GM04503 (cell line): ENCODE data around the gene TMCC2.

ENCODE experiments used
- DNase-seq: peaks from one replicate; pipeline ENCODE4 v3.0.0-alpha.2; 2012; ENCODE audit warnings: low read depth

TMCC2 gene, protein sequence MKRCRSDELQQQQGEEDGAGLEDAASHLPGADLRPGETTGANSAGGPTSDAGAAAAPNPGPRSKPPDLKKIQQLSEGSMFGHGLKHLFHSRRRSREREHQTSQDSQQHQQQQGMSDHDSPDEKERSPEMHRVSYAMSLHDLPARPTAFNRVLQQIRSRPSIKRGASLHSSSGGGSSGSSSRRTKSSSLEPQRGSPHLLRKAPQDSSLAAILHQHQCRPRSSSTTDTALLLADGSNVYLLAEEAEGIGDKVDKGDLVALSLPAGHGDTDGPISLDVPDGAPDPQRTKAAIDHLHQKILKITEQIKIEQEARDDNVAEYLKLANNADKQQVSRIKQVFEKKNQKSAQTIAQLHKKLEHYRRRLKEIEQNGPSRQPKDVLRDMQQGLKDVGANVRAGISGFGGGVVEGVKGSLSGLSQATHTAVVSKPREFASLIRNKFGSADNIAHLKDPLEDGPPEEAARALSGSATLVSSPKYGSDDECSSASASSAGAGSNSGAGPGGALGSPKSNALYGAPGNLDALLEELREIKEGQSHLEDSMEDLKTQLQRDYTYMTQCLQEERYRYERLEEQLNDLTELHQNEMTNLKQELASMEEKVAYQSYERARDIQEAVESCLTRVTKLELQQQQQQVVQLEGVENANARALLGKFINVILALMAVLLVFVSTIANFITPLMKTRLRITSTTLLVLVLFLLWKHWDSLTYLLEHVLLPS

DNA sequence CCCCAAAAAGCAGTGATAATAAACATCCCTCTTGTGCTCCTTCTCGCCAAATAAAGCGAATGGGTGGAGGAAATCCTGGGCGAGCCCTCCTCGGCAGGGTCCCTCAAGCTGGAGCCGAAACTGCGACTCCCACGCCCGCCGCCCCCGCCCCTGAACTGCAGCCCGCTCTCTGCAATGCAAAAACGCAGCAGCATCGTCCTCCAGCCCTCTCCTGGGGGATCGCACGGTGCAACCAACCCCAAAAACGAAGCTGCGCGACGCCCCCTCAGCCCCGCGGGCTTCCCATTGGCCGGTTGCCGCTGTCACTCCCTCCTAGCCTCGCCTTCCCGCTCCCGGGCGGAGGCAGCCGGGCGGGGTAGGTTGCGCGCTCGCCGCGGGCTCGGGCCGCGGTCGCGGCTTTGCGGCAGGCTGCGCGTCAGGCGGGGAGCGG is at the start of gene TMCC2:
TMCC2 (plus strand) TSS at position 363 of the 430 bp plus-strand sequence. CDS start 619 bp downstream, outside the sequence.
- no peak for DNase-seq

DNA sequence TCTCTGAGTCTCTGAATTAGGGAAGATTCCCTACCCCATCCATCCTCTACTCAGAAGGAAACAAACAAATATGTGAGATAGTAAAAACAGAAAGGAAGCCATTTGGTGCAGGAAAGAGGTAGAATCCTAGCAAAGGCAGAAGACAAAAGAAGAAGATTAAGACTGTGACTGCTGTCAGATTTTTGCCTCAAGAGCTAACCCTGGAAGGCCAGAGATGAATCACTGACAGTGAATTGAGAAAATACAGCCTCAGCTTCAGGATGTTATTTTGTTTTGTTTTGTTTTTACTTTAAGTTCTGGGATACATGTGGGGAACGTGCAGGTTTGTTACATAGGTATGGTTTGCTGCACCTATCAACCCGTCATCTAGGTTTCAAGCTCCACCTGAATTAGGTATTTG is 47.9 kb upstream of the TMCC2 start:
- DNase-seq: peak; percentile 7

DNA sequence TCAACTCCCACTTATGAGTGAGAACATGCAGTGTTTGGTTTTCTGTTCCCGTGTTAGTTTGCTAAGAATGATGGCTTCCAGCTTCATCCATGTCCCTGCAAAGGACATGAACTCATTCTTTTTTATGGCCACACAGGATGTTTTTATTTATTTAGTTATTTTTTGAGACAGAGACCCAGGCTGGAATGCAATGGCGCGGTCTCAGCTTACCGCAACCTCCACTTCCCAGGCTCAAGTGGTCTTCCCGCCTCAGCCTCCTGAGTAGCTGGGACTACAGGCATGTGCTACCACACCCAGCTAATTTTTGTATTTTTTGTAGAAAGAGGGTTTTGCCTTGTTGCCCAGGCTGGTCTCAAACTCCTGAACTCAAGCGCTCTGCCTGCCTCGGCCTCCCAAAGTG is 47.4 kb upstream of the TMCC2 start:
- DNase-seq: peak; percentile 11

DNA sequence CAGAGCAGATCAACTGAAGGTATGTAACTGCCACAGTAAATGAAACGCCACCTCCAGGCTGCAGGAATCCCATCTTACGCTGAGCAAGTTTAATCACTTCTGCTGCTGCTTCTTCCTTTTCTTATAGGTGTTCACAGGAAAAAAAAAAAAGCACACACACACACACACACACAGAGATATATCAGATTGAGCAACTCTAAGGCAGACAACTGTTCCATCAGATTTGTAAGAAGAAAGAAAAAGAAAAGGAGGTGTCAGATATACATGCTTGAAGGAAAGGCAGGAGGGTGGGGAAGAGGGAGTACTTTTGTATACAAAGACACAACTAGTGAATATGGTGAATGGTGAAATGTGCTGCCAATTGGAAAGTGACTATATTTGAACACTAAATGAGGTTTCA is 44.8 kb upstream of the TMCC2 start:
- DNase-seq: no peak

- peak; percentile 57 for DNase-seq
Measured at GRCh38 chr1:205183676-205184335, 43.9 kb upstream of the TMCC2 start.

GRCh38 chr1:205186191-205186590 is 41.6 kb upstream of the TMCC2 start:
- no peak for DNase-seq

GRCh38 chr1:205187420-205187819 is 40.3 kb upstream of the TMCC2 start:
- no peak for DNase-seq

GRCh38 chr1:205188098-205188497 is 39.6 kb upstream of the TMCC2 start:
- DNase-seq: no peak

- no peak for DNase-seq
Measured at GRCh38 chr1:205188596-205188995, 39.1 kb upstream of the TMCC2 start.

GRCh38 chr1:205189131-205189530 is 38.6 kb upstream of the TMCC2 start:
- no peak for DNase-seq

- DNase-seq: no peak
Measured at GRCh38 chr1:205190845-205191577, 36.7 kb upstream of the TMCC2 start.

DNA sequence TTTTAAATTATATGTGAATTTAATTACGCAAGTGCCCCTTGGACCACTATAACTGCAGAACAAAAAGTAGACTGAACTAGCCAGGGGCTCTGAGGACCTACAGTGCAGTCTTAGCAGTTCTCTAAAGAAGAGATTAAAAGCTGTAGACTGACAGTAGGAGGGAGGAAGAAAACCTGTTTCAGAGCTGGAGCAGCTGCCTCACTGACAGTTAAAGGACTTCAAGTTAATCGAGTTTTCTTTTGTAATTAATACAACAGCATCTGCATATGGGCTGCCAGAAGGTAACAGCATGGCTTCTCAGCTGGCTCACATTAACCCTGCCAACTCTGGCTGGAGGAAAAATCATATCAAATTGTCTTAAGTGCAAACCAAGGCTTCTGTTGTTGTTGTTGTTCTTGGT is 36.1 kb upstream of the TMCC2 start:
- DNase-seq: no peak

GRCh38 chr1:205192287-205192686 is 35.5 kb upstream of the TMCC2 start:
- no peak for DNase-seq

DNA sequence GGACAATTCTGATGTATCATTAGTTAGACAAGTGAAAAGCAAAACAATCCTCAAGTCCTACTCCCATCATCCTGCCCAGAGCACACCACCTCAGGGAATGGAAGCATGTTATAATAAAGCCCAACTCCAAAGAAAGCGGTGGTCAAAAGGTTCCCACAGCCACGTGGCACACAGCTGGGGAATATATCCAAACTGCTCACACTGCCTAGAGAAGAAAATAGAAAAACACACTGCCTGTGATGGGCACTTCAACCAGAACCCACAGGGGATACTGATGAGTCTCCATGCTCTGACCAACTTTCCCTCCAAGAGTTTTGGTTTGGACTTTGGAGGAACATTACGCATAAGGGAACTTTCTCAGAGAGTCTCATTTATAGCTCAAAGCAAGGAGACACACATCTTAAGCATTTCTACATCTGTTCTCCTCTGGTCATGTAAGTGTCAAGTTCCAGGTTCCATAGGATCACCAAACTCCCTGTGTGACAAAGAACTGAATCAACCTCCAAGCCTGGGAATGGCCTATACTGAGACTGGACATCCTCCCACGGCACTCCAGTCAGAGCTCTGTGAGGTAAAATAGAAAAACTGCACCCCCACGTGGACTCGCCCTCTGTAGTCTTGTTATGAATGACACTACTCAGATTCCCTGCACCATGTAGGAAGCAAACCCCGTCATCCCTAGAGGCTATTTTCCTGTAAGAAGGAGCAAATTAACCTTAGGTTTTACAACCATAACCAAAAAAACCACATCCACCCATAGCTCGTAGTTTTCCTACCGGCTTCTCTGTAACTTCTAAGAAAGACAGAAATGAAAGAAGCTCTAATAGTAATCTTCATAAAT is 28.4 kb upstream of the TMCC2 start:
- DNase-seq: peak; percentile 20

DNA sequence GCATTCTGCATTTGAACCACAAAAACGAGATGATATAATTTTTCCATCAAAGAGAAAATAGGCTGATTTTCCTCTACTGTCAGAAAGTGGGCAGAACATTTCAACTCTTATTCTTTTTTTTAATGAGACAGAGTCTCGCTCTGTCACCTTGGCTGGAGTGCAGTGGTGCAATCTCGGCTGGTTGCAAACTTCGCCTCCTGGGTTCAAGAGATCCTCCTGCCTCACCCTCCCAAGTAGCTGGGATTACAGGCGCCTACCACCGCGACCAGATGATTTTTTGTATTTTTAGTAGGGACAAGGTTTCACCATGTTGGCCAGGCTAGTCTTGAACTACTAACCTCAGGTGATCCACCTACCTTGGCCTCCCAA is 27.8 kb upstream of the TMCC2 start:
- no peak for DNase-seq

DNA sequence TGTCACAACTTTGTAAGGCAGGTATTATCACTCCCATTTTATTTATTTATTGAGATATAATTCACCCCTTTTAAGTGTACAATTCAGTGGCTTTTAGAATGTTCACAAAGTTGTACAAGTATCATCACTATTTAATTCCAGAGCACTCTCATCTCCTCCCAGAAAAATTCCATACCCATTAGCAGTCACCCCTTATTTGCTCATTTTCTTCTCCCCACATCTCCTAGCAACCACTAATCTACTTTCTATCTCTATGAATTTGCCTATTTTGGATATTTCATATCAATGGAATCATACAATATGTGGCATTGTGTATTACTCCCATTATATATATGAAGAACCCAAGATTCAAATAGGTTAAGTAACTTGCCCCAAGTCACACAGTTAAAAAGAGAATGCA is 23.2 kb upstream of the TMCC2 start:
- DNase-seq: no peak

DNA sequence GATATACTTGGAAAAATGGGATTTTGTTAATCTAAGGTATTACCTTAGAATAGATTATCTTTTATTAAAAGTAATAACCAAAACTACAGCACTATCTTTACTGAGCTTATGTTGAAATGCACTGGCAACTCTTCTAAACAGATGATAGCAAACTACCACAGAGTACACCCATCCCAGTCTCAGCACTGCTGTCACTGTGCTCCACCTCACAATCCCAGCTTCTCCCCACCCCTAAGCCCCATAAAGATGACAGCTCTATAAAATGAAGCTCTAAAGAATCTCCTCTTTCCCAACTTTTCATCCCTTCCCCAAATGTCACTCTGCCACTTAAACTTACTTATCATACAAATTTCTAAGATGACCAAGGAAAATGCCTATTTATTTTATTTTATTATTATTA is 22.7 kb upstream of the TMCC2 start:
- no peak for DNase-seq

GRCh38 chr1:205208811-205209210 is 18.9 kb upstream of the TMCC2 start:
- DNase-seq: no peak

DNA sequence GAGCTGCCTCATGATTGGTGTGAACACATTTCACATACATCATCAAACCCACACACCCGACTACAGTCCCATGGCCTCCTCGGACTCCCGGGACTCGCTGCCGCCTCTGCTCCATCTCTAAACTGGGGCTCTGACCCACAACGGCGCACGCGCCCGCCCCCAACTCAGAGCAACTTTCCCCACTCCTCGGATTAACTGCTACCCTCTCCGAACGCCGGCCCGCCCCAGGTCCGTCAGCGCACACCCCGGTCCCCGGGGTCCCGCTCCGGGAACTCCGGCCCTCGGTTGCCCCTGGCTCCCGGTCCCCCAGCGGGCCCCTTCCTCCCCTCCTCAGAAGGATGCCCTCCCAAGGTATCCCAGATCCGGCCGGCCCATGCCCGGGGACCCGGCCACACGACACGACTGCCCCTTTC is 17.0 kb upstream of the TMCC2 start:
- no peak for DNase-seq

GRCh38 chr1:205211169-205211838 is 16.4 kb upstream of the TMCC2 start, which contains the start of gene DSTYK:
Gene DSTYK (minus strand): TSS chr1:205211702. CDS start chr1:205211535, 167 bp downstream.
- peak; percentile 81 for DNase-seq
